Measurements from ENCODE around the gene RYR3. TPM values are rescaled to one million over a fixed set of nuclear protein-coding genes. Genes with fewer than 3 reads are reported as not detected.

RYR3 gene
- total and polyA plus RNA-seq, 4 donors: 0.09 to 1.4 (median 0.47) TPM

GRCh38 chr15:33742800-33743199 is 432.0 kb downstream of the RYR3 start:
- DNase-seq (peak in 2 of 3 donors; percentile 43 to 46), ATAC-seq (ENCODE audit: insufficient read depth, low FRiP score) (no peak)
- H3K27ac ChIP-seq (ENCODE audit: low read depth in 1 of 2, low read length in 1 of 2): no peak overlapping the region
- H3K4me3 ChIP-seq: no peak overlapping the region
- no peak for TF ChIP-seq CTCF (IDR thresholded peaks at IDR 0.05; ENCODE audit: control extremely low read depth, extremely low read depth)
- no peaks in the 10 kb centered on the region for H3K36me3 ChIP-seq (ENCODE audit: control insufficient read depth in 4 of 4, insufficient read depth in 4 of 4, low read length in 4 of 4)
- 58 to 76% methylated on average over 2 of the region's 2 CpGs for WGBS, 2 donors
- peaks cover 0 to 12% (median 0%) of the 10 kb centered on the region in 5 donors for H3K4me1 ChIP-seq (ENCODE audit: control insufficient read depth in 5 of 5, insufficient read depth in 5 of 5, low read length in 5 of 5)
- H3K9me3 ChIP-seq (ENCODE audit: control insufficient read depth in 4 of 4, insufficient read depth in 3 of 4, low read length in 3 of 4): peaks cover 0 to 2% (median 0%) of the 10 kb centered on the region in 4 donors
- no peaks in the 10 kb centered on the region for H3K27me3 ChIP-seq (ENCODE audit: control insufficient read depth in 3 of 3, insufficient read depth in 3 of 3, low read length in 2 of 3)
- H3K9ac ChIP-seq (ENCODE audit: insufficient read depth in 1 of 2, low read length in 2 of 2): no peak overlapping the region

- Histone ChIP-seq H3K9me3 (ENCODE audit: control insufficient read depth in 4 of 4, insufficient read depth in 3 of 4, low read length in 3 of 4) (peaks cover 0 to 2% (median 0%) of the 10 kb centered on the region in 4 donors), H3K36me3 (ENCODE audit: control insufficient read depth in 4 of 4, insufficient read depth in 4 of 4, low read length in 4 of 4) (no peaks in the 10 kb centered on the region), H3K27me3 (ENCODE audit: control insufficient read depth in 3 of 3, insufficient read depth in 3 of 3, low read length in 2 of 3) (no peaks in the 10 kb centered on the region), H3K4me3 (no peak overlapping the region), H3K9ac (ENCODE audit: insufficient read depth in 1 of 2, low read length in 2 of 2) (no peak overlapping the region), H3K27ac (ENCODE audit: low read depth in 1 of 2, low read length in 1 of 2) (no peak overlapping the region), H3K4me1 (ENCODE audit: control insufficient read depth in 5 of 5, insufficient read depth in 5 of 5, low read length in 5 of 5) (peaks cover 0 to 12% (median 0%) of the 10 kb centered on the region in 5 donors)
- no peak for DNase-seq
- ATAC-seq (ENCODE audit: insufficient read depth, low FRiP score): no peak
- TF ChIP-seq CTCF (IDR thresholded peaks at IDR 0.05; ENCODE audit: control extremely low read depth, extremely low read depth): no peak
- 67 to 79% methylated on average over 5 of the region's 5 CpGs for WGBS, 2 donors
Measured at GRCh38 chr15:33746203-33746602, 435.4 kb downstream of the RYR3 start.

GRCh38 chr15:33753012-33753411 is 442.2 kb downstream of the RYR3 start:
- H3K9ac ChIP-seq (ENCODE audit: insufficient read depth in 1 of 2, low read length in 2 of 2): no peak overlapping the region
- no peak overlapping the region for H3K4me3 ChIP-seq
- WGBS, 2 donors: 90 to 94% methylated on average over 1 of the region's 1 CpG
- no peaks in the 10 kb centered on the region for H3K9me3 ChIP-seq (ENCODE audit: control insufficient read depth in 4 of 4, insufficient read depth in 3 of 4, low read length in 3 of 4)
- no peak overlapping the region for H3K27ac ChIP-seq (ENCODE audit: low read depth in 1 of 2, low read length in 1 of 2)
- no peaks in the 10 kb centered on the region for H3K36me3 ChIP-seq (ENCODE audit: control insufficient read depth in 4 of 4, insufficient read depth in 4 of 4, low read length in 4 of 4)
- TF ChIP-seq CTCF (IDR thresholded peaks at IDR 0.05; ENCODE audit: control extremely low read depth, extremely low read depth): no peak
- no peak for DNase-seq
- ATAC-seq (ENCODE audit: insufficient read depth, low FRiP score): no peak
- H3K27me3 ChIP-seq (ENCODE audit: control insufficient read depth in 3 of 3, insufficient read depth in 3 of 3, low read length in 2 of 3): no peaks in the 10 kb centered on the region
- H3K4me1 ChIP-seq (ENCODE audit: control insufficient read depth in 5 of 5, insufficient read depth in 5 of 5, low read length in 5 of 5): peaks cover 0 to 5% (median 0%) of the 10 kb centered on the region in 5 donors

GRCh38 chr15:33754242-33754641 is 443.5 kb downstream of the RYR3 start:
- Histone ChIP-seq H3K4me3 (no peak overlapping the region), H3K27ac (ENCODE audit: low read depth in 1 of 2, low read length in 1 of 2) (no peak overlapping the region), H3K36me3 (ENCODE audit: control insufficient read depth in 4 of 4, insufficient read depth in 4 of 4, low read length in 4 of 4) (no peaks in the 10 kb centered on the region), H3K9ac (ENCODE audit: insufficient read depth in 1 of 2, low read length in 2 of 2) (no peak overlapping the region), H3K9me3 (ENCODE audit: control insufficient read depth in 4 of 4, insufficient read depth in 3 of 4, low read length in 3 of 4) (peaks cover 0 to 3% (median 0%) of the 10 kb centered on the region in 4 donors), H3K27me3 (ENCODE audit: control insufficient read depth in 3 of 3, insufficient read depth in 3 of 3, low read length in 2 of 3) (no peaks in the 10 kb centered on the region), H3K4me1 (ENCODE audit: control insufficient read depth in 5 of 5, insufficient read depth in 5 of 5, low read length in 5 of 5) (peaks cover 0 to 5% (median 0%) of the 10 kb centered on the region in 5 donors)
- WGBS, 2 donors: 73 to 85% methylated on average over 3 of the region's 3 CpGs
- no peak for DNase-seq
- ATAC-seq (ENCODE audit: insufficient read depth, low FRiP score): no peak
- no peak for TF ChIP-seq CTCF (IDR thresholded peaks at IDR 0.05; ENCODE audit: control extremely low read depth, extremely low read depth)

Data from lung (tissue), 12 donors.